ENCODE data around the gene GNG14. TPM values are rescaled to one million over a fixed set of nuclear protein-coding genes. Genes with fewer than 3 reads are reported as not detected.
"Not testable (repeated sequence)": the region's sequence is repeated elsewhere in the genome, so short reads cannot be mapped to it uniquely, and the experiment has no call there.

Gene GNG14
- total RNA-seq (2014; rRNA removed; shearing (Covaris generic)), result not detected in 2 replicates

DNA sequence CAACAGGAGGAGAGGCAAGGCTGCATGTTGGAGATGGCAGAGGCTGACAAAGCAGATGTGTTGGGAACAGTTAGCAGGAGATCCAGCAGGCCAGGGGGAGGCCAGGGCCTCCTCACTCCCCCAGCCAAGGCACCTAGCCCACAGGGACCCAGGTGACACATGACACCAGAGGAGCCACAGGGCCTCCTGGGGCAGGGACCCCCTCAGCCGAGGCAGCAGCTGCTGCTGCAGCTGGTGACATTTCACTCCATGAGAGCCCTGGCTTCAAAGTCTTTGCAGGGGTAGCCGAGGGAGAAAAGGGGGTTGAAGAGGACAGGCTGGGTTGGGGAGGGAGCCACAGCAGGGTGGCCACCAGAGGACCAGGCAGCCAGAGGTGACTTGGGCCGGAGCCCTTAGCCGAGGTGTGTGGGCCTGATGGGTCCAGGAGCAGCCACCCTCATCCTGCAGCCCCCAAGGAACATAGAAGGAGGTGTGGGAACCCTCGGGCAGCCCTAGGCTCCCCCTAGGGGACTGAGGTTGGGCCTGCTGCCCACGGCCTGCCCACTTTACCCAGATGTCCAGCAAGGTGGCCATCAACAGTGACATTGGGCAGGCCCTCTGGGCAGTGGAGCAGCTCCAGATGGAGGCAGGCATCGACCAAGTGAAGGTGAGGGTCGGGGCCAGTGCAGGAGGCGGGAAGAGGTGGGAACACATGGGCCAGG lies at the start of gene GNG14:
Gene GNG14 (plus strand): TSS at position 503 of the 701 bp plus-strand sequence. CDS start 51 bp downstream, at position 554.
- DNase-seq (ENCODE audit: low spot score), result no peak

DNA sequence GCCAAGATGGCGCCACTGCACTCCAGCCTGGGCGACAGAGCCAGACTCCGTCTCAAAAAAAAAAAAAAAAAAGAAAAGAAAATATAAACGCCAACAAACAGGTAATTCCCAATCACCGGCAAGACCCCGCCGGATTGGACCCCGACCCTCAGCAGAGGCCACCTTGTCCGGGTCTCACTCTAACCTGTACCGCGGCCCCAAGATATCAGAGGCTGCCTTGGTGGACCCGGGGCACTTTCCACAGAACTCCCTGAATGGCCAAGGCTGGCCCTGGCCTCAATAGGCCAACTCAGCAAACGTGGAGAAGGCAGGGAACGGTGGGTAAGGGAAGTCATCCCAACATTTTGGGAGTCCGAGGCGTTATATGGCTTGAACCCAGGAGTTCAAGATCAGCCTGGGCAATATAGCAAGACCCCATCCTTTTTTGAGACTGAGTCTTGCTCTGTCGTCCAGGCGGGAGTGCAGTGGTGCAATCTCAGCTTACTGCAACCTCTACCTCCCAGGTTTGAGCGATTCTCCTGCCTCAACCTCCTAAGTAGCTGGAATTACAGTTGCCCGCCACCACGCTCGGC lies 49.1 kb upstream of the GNG14 start:
- no peak for DNase-seq (ENCODE audit: low spot score)

GRCh38 chr19:12639901-12640613 lies 47.7 kb upstream of the GNG14 start:
- DNase-seq (ENCODE audit: low spot score), result peak; percentile 78

DNA sequence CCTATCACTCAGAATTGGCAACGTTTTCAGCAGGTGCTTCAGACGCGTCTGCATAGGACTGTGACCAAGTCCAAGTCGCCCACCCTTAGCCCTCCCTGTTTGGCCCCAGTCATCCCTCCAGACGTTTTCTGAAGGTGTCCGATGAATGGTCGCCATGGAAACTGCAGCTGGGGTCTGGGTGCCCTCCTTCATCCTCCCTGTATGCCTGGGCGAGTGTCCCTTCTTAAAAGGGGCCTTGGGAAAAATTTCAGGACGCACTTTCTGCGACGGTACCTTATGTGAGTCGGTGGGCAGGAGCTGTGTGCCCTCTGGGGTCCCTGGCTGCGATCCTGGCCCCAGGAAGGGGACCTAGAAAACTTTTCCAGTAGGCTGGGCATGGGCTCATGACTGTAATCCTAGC lies 46.3 kb upstream of the GNG14 start:
- no peak for DNase-seq (ENCODE audit: low spot score)

DNA sequence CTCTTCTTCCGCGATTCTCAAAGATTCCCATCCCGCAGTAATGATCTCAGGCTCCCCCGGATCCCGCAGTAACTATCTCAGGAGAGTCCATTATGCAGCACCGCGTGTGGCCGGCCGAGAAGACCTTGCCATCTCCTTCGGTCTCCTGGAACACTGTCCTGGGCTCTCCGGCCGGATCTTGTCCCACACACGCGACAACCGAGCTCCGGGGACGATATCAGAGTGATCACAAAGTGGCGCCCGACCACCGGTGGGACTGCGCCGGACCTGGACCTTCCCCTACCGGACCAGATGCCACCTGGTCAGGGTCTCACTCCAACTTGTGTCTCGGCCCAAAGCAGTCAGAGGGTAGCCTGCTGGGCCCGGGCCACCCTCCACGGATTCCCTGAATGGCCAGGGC lies 45.3 kb upstream of the GNG14 start:
- no peak for DNase-seq (ENCODE audit: low spot score)

- DNase-seq (ENCODE audit: low spot score), result not testable (repeated sequence)
Measured at GRCh38 chr19:12643716-12644115, 44.1 kb upstream of the GNG14 start.

DNA sequence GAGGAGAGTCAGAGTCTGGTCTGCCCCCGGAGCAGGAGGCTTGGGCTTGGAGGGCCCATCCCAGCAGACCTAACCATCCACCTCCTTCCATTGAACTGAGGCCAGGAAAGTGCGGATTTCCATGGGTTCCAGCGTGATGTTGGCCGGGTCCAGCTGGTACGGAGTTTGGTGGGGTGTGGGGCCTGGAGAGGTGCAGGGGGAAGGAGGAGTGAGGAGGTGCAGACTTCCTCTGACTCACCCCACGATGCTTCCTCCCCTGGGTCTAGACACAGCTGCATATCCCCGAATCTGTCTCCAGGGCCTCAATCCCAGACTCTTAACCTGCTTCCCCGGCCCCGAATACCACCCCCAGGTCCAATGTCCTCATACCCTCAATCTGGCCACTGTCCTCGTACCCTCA lies 41.2 kb upstream of the GNG14 start:
- no peak for DNase-seq (ENCODE audit: low spot score)

GRCh38 chr19:12647047-12647446 lies 40.8 kb upstream of the GNG14 start:
- no peak for DNase-seq (ENCODE audit: low spot score)

- no peak for DNase-seq (ENCODE audit: low spot score)
Measured at GRCh38 chr19:12647490-12648071, 40.2 kb upstream of the GNG14 start.

GRCh38 chr19:12648088-12648487 lies 39.7 kb upstream of the GNG14 start:
- DNase-seq (ENCODE audit: low spot score), result no peak

- DNase-seq (ENCODE audit: low spot score), result no peak
Measured at GRCh38 chr19:12649941-12650340, 37.9 kb upstream of the GNG14 start.

DNA sequence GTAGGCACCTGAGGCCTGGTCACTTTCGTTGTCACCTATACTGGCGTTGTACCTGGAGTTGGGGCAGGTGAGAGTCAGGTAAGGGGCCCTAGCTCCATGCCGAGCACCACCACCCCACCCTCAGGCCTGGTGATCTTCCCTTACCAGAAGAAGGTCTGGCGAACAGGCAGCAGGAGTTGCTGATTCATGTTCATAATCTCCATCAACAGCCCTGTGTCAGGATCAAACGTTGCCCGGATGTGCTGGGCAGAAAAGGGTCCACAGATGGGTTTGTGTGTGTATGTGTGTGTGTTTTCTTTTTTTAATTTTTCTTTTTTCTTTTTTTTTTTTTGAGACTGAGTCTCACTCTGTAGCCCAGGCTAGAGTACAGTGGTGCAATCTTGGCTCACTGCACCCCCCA lies 35.6 kb upstream of the GNG14 start:
- no peak for DNase-seq (ENCODE audit: low spot score)

- DNase-seq (ENCODE audit: low spot score), result no peak
Measured at GRCh38 chr19:12655546-12655945, 32.3 kb upstream of the GNG14 start.

DNA sequence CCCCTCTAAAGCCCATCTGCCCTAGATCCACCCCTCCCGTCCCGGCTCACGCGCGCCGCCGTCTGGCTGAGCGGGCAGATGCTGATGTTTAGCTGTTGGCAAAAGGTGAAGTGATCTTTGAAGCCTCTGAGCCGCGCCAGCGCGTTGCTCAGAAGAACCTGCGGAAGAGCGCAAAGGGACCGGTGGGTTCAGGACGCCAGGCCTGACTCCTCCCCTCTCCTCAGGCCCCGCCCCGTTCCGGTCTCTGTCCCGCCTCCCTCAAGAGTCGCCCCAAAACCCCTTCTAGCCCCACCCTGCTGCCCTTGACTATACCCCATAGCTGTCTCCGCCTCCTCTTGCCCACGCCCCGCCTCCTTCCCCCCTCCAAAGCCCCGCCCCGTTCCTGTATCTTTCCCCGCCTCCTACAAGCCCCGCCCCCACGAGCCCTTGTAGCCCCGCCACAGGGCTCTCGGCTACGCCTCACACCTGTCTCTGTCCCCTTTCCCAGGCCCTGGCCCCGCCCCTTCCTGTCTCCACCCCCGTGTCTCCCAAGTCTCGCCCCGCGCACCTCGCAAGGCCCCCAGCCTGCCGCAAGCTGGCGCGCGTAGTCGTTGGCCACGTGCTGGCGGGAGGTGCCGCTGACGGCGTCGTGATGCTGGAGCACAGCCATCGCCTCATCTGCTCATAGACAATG lies 30.8 kb upstream of the GNG14 start:
- DNase-seq (ENCODE audit: low spot score), result no peak

- DNase-seq (ENCODE audit: low spot score), result no peak
Measured at GRCh38 chr19:12657966-12658365, 29.8 kb upstream of the GNG14 start.

DNA sequence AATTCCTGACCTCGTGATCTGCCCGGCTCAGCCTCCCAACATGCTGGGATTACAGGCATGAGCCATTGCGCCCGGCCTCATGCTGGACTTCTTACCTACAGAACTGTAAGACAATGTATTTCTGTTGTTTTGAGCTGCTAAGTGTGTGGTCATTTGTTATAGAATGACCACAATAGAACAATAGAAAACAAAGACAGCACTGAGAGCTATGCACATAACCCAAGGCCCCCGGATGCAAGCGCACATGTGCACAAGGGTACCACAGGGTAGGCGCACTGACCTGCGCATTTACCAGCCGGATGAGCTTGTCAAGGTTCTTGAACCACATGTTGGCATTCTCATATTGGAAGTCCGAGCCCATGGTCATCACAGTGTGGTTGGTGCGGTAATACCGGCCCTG lies 26.8 kb upstream of the GNG14 start:
- DNase-seq (ENCODE audit: low spot score), result no peak

DNA sequence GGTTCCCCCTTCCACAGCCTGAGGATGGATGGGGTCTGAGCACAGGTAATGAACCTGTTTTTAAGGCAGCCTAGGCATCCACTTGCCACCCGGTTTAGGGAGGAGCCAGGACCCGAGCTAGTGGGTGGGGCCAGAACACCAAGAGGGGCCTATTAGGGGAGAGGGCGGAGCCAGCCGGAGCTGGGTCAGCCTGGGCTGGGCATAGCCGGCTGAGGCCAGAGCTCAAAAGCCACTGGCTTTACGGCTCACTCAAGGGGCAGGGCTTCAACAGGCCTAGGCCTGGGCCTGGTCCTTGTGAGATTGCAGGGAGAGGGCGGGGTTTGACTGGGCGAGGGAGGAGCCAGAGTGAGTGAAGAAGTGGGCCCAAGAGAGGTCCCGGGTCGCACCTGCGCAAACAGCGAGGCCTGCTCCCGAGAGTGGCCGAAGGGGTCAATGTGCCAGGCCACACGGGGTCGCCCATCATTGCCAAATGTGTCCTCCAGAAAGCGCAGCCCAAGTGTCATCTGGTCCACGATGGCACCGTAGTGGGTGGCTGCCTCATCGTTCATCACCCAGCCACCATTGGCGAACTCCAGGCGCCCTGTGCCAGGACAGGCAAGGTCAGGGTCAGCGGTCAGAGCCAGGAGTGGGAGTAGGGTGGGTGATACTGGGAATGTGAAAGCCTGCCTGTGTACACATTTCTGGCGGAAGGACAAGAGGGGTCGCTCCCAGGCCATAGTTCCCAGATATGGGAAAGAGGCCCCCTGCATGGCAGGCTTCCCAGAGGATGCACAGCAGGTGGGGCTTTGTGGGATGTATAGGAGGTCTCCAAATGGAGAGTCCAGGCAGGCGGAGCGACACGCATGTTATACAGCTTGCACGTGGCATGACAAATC lies 23.2 kb upstream of the GNG14 start:
- no peak for DNase-seq (ENCODE audit: low spot score)

- DNase-seq (ENCODE audit: low spot score), result no peak
Measured at GRCh38 chr19:12665281-12665573, 22.6 kb upstream of the GNG14 start.

- DNase-seq (ENCODE audit: low spot score), result no peak
Measured at GRCh38 chr19:12665671-12666264, 22.0 kb upstream of the GNG14 start.

DNA sequence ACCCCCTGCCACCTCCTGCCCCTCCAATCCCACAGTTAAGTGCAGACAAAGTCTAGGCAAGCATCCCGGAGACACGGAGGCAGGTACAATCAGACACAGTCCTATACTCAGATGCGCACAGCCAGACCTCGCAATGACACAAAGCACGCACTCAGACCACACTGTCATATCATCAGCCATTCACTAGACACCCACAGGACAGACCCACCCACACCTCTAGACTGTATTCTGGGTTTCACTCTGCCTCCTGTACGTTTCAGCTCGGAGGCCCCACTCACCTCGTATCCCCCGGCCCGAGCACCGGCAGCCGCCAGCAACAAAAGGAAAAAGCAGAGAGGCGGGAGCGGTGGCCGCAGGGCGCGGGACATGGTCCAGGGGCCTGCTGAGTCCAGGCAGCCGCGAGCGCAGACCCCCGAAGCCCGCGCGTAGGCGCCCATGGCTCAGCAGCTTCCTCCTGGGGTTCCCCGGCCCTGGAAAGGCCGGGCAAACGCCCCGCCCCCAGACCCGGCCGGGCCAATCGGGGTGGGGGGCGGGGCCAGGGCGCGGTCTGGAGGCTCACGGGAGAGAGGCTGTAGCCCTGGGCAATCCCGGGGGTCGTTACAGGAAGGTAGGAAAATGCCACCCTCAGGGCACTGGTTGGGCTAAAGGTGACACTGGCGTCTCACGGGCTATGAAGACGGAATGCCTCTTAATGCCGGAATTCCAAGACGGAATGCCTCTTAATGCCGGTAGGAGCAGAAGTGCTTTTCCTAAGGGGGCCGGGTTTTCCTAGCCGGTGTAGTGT lies 21.3 kb upstream of the GNG14 start, which contains the start of the genes MAN2B1 and WDR83:
Gene MAN2B1 (minus strand): TSS at position 478 of the 784 bp plus-strand sequence. CDS start 41 bp downstream, at position 437.
Gene WDR83 (plus strand): TSS at position 543 of the 784 bp plus-strand sequence. CDS start 2,984 bp downstream, outside the sequence.
- no peak for DNase-seq (ENCODE audit: low spot score)
